HepG2 (cell line): ENCODE results near the gene DERL2. TPM values are rescaled to one million over a fixed set of nuclear protein-coding genes. Genes with fewer than 3 reads are reported as not detected.

ENCODE experiments used
- ARNT2 ChIP-seq: sonication (generic); formaldehyde crosslinking; IDR thresholded peaks from 2 replicates; pipeline ENCODE4 v1.8.0; 2022; ENCODE audit warnings: mild to moderate bottlenecking, low read depth, missing genetic modification reagents, moderate library complexity
- CBFB ChIP-seq: sonication (generic); formaldehyde crosslinking; IDR thresholded peaks from 2 replicates; pipeline ENCODE4 v1.4.0; 2020; ENCODE audit warnings: missing genetic modification reagents
- CHD2 ChIP-seq: IDR thresholded peaks from 2 replicates; pipeline ENCODE4 v1.6.1; 2011; ENCODE audit warnings: low read depth, low read length, improper control_type of control experiment
- DNMT1 ChIP-seq: sonication (generic); formaldehyde crosslinking; IDR thresholded peaks from 2 replicates; pipeline ENCODE4 v1.5.1; 2020; ENCODE audit warnings: mild to moderate bottlenecking, missing genetic modification reagents
- EP300 ChIP-seq, 3 experiments: sonication (generic) in 1 of 3; formaldehyde crosslinking in 1 of 3; IDR thresholded peaks; 2 replicates each; pipeline versions ENCODE4 v1.5.1 to v1.6.1; 2011 to 2020; ENCODE audit warnings: low read depth in 2 of 3, low read length in 2 of 3, borderline replicate concordance in 1 of 3, improper control_type of control experiment in 1 of 3, mild to moderate bottlenecking in 1 of 3, missing genetic modification reagents in 1 of 3, moderate library complexity in 1 of 3
- ETV6 ChIP-seq: sonication (generic); formaldehyde crosslinking; conservative IDR thresholded peaks from 2 replicates; pipeline ENCODE4 v1.4.0; 2020; ENCODE audit warnings: missing genetic modification reagents
- GABPB1 ChIP-seq: IDR thresholded peaks from 2 replicates; pipeline ENCODE4 v1.6.1; 2016; ENCODE audit warnings: mild to moderate bottlenecking, missing genetic modification reagents, moderate library complexity, missing compliant biosample characterization
- HDAC1 ChIP-seq: sonication (generic); formaldehyde crosslinking; IDR thresholded peaks from 2 replicates; pipeline ENCODE4 v1.5.1; 2020; ENCODE audit warnings: mild to moderate bottlenecking, missing genetic modification reagents
- HOXD1 ChIP-seq: sonication (generic); formaldehyde crosslinking; IDR thresholded peaks from 2 replicates; pipeline ENCODE4 v1.5.0; 2020; ENCODE audit warnings: missing genetic modification reagents
- KDM6A ChIP-seq: IDR thresholded peaks from 2 replicates; pipeline ENCODE4 v1.6.1; 2016; ENCODE audit warnings: low read depth
- KLF13 ChIP-seq: sonication (generic); formaldehyde crosslinking; IDR thresholded peaks from 2 replicates; pipeline ENCODE4 v1.4.0; 2020; ENCODE audit warnings: mild to moderate bottlenecking, missing genetic modification reagents
- MAZ ChIP-seq, 2 experiments: sonication (generic) in 1 of 2; formaldehyde crosslinking in 1 of 2; IDR thresholded peaks; 2 replicates each; pipeline versions ENCODE4 v1.5.0 to v1.6.1; 2012 to 2020; ENCODE audit warnings: low read depth in 2 of 2, mild to moderate bottlenecking in 2 of 2, borderline replicate concordance in 1 of 2, improper control_type of control experiment in 1 of 2, low read length in 1 of 2, missing genetic modification reagents in 1 of 2, moderate library complexity in 1 of 2
- MEIS1 ChIP-seq: sonication (generic); formaldehyde crosslinking; IDR thresholded peaks from 2 replicates; pipeline ENCODE4 v1.9.0; 2021; ENCODE audit warnings: mild to moderate bottlenecking, missing genetic modification reagents, moderate library complexity, borderline replicate concordance
- NKX3-1 ChIP-seq: sonication (generic); formaldehyde crosslinking; IDR thresholded peaks from 2 replicates; pipeline ENCODE4 v1.5.0; 2020; ENCODE audit warnings: missing genetic modification reagents
- RFX3 ChIP-seq: IDR thresholded peaks from 2 replicates; pipeline ENCODE4 v1.6.1; 2016; ENCODE audit warnings: missing biosample characterization, missing genetic modification reagents
- THAP11 ChIP-seq: IDR thresholded peaks from 2 replicates; pipeline ENCODE4 v1.6.1; 2016; ENCODE audit warnings: missing biosample characterization, missing genetic modification reagents
- ZNF703 ChIP-seq: sonication (generic); formaldehyde crosslinking; IDR thresholded peaks from 2 replicates; pipeline ENCODE4 v1.5.1; 2020; ENCODE audit warnings: missing genetic modification reagents, mild to moderate bottlenecking, moderate library complexity, borderline replicate concordance
- ZZZ3 ChIP-seq: sonication (generic); formaldehyde crosslinking; IDR thresholded peaks from 2 replicates; pipeline ENCODE4 v1.4.0; 2020; ENCODE audit warnings: missing genetic modification reagents, mild to moderate bottlenecking, borderline replicate concordance
- polyA plus RNA-seq, 8 experiments: library from polyadenylated mRNA; depleted of rRNA in 3 of 8; stranded (reverse) in 7 of 8; unstranded in 1 of 8; fragments of >200 nt; fragmentation: Illumina TruSeq in 4 of 8; extraction: Trizol in 4 of 8; gene quantifications; 2 replicates each; pipeline versions ENCODE4 v1.2.1 to v1.2.3, GENCODE V29; 2011 to 2016; ENCODE audit warnings: low read depth in 4 of 8, missing spikeins in 1 of 8, mixed read lengths in 1 of 8; ENCODE audit not compliant: insufficient read depth in 1 of 8
- total RNA-seq, 5 experiments: library from RNA; depleted of rRNA; stranded (reverse); fragments of >200 nt; fragmentation: Illumina TruSeq; extraction: Trizol; gene quantifications; 2 replicates each; pipeline ENCODE4 v1.2.3, GENCODE V29; 2016; ENCODE audit warnings: low read depth in 1 of 5
- TF ChIP-seq, protein P1 (sequence below): IDR thresholded peaks from 2 replicates; pipeline ENCODE4 v1.6.1; 2016; ENCODE audit warnings: mild to moderate bottlenecking
- TF ChIP-seq, protein P2 (sequence below): IDR thresholded peaks from 2 replicates; pipeline ENCODE4 v1.6.1; 2016; ENCODE audit warnings: low read depth, borderline replicate concordance
- TF ChIP-seq, protein P3 (sequence below): sonication (generic); formaldehyde crosslinking; conservative IDR thresholded peaks from 2 replicates; pipeline ENCODE4 v1.5.0; 2020; ENCODE audit warnings: missing genetic modification reagents
- TF ChIP-seq, protein P4 (sequence below): sonication (generic); formaldehyde crosslinking; IDR thresholded peaks from 2 replicates; pipeline ENCODE4 v1.5.1; 2020; ENCODE audit warnings: mild to moderate bottlenecking, missing genetic modification reagents

DERL2 gene
- total and polyA plus RNA-seq, 2 of the 13 experiments (the other 11 are each of a cell fraction or from before 2014, with no cell fraction given) = 59.3 to 65.2 TPM

DNA sequence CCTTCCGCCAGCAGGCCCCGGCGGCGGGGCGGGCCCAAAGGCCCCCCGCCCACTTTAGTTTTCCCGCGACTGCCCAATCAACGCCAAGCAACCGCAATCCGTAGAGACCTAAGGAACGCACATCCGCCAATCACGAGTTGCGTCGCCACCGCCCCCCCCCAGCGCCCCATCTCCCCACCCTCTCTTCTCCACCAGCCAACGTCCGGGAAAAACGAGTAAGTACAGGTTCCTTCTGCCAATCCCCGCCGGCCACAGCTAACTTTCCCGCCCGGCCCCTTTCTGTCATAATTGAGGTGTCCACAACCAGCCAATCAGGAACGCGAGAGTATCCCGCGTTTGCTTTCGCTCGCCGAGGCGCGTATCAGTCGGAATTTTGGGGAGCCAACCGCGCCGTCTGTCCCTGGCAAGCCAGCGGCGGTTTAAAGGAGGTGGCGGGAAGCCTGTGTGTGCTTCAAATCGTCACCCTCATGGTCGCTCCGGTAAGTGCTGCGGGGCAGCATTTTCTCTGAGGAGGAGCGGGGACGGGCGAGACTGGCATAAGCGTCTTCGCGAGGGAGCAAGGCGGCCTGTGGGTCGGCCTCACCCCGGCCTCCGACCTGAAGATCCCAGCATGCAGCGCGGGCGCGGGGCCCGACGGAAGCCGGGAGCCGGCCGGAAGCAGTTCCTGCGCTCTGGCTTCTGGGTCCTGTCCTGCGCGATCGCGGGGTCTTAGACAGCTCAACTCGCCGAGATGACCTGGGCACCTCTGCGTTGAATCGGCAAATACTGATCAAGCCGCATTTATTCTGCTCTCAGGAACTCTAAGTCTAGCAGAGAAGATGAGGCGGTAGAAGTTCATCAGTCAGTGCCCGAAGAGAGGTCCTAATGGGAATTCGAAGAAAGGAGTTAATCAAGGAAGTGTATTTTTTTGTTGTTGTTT, 487 bp upstream of the DERL2 start, which contains the start of gene MIS12 (continued):
- peak; percentile 56; the same call in 1 of the 2 replicates for TF ChIP-seq ETV6
- peak; percentile 83 for TF ChIP-seq ZNF703 (CRISPR knock-in tag)
- TF ChIP-seq, protein P1, sequence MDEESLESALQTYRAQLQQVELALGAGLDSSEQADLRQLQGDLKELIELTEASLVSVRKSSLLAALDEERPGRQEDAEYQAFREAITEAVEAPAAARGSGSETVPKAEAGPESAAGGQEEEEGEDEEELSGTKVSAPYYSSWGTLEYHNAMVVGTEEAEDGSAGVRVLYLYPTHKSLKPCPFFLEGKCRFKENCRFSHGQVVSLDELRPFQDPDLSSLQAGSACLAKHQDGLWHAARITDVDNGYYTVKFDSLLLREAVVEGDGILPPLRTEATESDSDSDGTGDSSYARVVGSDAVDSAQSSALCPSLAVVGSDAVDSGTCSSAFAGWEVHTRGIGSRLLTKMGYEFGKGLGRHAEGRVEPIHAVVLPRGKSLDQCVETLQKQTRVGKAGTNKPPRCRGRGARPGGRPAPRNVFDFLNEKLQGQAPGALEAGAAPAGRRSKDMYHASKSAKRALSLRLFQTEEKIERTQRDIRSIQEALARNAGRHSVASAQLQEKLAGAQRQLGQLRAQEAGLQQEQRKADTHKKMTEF = peak; percentile 93
- no peak for TF ChIP-seq KDM6A
- TF ChIP-seq HDAC1 (CRISPR knock-in tag) = peak; percentile 80
- peak; percentile 80; the same call in 1 of the 2 replicates for TF ChIP-seq HOXD1
- TF ChIP-seq, protein P2, sequence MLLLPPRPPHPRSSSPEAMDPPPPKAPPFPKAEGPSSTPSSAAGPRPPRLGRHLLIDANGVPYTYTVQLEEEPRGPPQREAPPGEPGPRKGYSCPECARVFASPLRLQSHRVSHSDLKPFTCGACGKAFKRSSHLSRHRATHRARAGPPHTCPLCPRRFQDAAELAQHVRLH (CRISPR knock-in tag) = peak; percentile 87
- peak; percentile 80; the same call in 1 of the 2 replicates for TF ChIP-seq ZZZ3 (CRISPR knock-in tag)
- 0 out of 2 replicates have a peak, but pooled peaks have one; percentile 60 for TF ChIP-seq CBFB (CRISPR knock-in tag)
- TF ChIP-seq CHD2 = 0 out of 2 replicates have a peak, but pooled peaks have one; percentile 40
- TF ChIP-seq, protein P3, sequence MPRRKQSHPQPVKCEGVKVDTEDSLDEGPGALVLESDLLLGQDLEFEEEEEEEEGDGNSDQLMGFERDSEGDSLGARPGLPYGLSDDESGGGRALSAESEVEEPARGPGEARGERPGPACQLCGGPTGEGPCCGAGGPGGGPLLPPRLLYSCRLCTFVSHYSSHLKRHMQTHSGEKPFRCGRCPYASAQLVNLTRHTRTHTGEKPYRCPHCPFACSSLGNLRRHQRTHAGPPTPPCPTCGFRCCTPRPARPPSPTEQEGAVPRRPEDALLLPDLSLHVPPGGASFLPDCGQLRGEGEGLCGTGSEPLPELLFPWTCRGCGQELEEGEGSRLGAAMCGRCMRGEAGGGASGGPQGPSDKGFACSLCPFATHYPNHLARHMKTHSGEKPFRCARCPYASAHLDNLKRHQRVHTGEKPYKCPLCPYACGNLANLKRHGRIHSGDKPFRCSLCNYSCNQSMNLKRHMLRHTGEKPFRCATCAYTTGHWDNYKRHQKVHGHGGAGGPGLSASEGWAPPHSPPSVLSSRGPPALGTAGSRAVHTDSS = no peak
- TF ChIP-seq GABPB1 (CRISPR knock-in tag) = peak; percentile 96
- TF ChIP-seq, protein P4, sequence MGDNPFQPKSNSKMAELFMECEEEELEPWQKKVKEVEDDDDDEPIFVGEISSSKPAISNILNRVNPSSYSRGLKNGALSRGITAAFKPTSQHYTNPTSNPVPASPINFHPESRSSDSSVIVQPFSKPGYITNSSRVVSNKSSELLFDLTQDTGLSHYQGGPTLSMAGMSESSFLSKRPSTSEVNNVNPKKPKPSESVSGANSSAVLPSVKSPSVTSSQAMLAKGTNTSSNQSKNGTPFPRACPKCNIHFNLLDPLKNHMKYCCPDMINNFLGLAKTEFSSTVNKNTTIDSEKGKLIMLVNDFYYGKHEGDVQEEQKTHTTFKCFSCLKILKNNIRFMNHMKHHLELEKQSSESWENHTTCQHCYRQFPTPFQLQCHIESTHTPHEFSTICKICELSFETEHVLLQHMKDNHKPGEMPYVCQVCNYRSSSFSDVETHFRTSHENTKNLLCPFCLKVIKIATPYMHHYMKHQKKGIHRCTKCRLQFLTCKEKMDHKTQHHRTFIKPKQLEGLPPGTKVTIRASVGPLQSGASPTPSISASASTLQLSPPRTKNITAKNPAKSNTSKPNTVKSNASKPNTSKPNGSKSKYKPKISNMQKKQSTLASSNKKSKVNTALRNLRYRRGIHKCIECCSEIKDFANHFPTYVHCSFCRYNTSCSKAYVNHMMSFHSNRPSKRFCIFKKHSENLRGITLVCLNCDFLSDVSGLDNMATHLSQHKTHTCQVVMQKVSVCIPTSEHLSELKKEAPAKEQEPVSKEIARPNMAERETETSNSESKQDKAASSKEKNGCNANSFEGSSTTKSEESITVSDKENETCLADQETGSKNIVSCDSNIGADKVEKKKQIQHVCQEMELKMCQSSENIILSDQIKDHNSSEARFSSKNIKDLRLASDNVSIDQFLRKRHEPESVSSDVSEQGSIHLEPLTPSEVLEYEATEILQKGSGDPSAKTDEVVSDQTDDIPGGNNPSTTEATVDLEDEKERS (CRISPR knock-in tag) = peak; percentile 67
- TF ChIP-seq MAZ (IDR thresholded peaks at IDR 0.05; ENCODE audit: borderline replicate concordance, low read depth, low read length) = peak; percentile 56; the same call in 1 of the 2 replicates
- no peak; the same call in 1 of the 2 replicates for TF ChIP-seq MAZ (CRISPR knock-in tag; IDR thresholded peaks at IDR 0.05; ENCODE audit: low read depth)
- 0 out of 2 replicates have a peak, but pooled peaks have one; percentile 22 for TF ChIP-seq RFX3 (CRISPR knock-in tag)
- 0 out of 4 replicates have a peak, but pooled peaks of 1 of the 2 experiments have one; percentile 22 for TF ChIP-seq EP300 (IDR thresholded peaks at IDR 0.05; ENCODE audit: low read depth in 2 of 2, low read length in 2 of 2)
- TF ChIP-seq EP300 (CRISPR knock-in tag; IDR thresholded peaks at IDR 0.05; ENCODE audit: borderline replicate concordance) = no peak
- TF ChIP-seq ARNT2 (CRISPR knock-in tag) = peak; percentile 68; the same call in 1 of the 2 replicates
- TF ChIP-seq DNMT1 (CRISPR knock-in tag) = no peak
- TF ChIP-seq MEIS1 = no peak
- TF ChIP-seq THAP11 (CRISPR knock-in tag) = peak; percentile 95
- peak; percentile 78 for TF ChIP-seq NKX3-1 (CRISPR knock-in tag)
- no peak for TF ChIP-seq KLF13 (CRISPR knock-in tag)
